CD4-positive, alpha-beta T cell treated with Interleukin-6 for 4 hours (primary cell): ENCODE results near the gene HYAL1.
A peak's percentile ranks its signal among the peaks of the same experiment; 100 is the strongest.
"Not testable (repeated sequence)": the region's sequence is repeated elsewhere in the genome, so short reads cannot be mapped to it uniquely, and the experiment has no call there.

ENCODE experiments used
- DNase-seq: peaks from one replicate; pipeline ENCODE4 v3.0.0-alpha.2; 2020; ENCODE audit warnings: mixed read lengths

Gene HYAL1

GRCh38 chr3:50316657-50317242 lies 13.4 kb upstream of the HYAL1 start:
- DNase-seq = peak; percentile 81

- DNase-seq = no peak
These were observed 11.4 kb upstream of the HYAL1 start for GRCh38 chr3:50314816-50315215.

GRCh38 chr3:50314342-50314741 lies 11.0 kb upstream of the HYAL1 start:
- no peak for DNase-seq

GRCh38 chr3:50312041-50312440 lies 8.7 kb upstream of the HYAL1 start:
- DNase-seq = not testable (repeated sequence)

- DNase-seq = no peak
These were observed 1.2 kb upstream of the HYAL1 start for GRCh38 chr3:50304601-50305000.

GRCh38 chr3:50302095-50303012 lies 1.0 kb downstream of the HYAL1 start:
- DNase-seq = no peak

GRCh38 chr3:50300681-50301254 lies 2.6 kb downstream of the HYAL1 start:
- DNase-seq = no peak

- no peak for DNase-seq
These were observed 3.3 kb downstream of the HYAL1 start for GRCh38 chr3:50299929-50300680.

- DNase-seq = no peak
These were observed 3.8 kb downstream of the HYAL1 start for GRCh38 chr3:50299638-50299928.

GRCh38 chr3:50298836-50299637 lies 4.3 kb downstream of the HYAL1 start, which contains the start of the genes HYAL3 and NAA80:
Gene HYAL3, minus strand, starts transcription at chr3:50299405. Its CDS starts 3,803 bp downstream, at chr3:50295602.
Gene NAA80, minus strand, starts transcription at chr3:50299405. Its CDS starts 1,942 bp downstream, at chr3:50297463.
- peak; percentile 100 for DNase-seq

- no peak for DNase-seq
These were observed 5.3 kb downstream of the HYAL1 start for GRCh38 chr3:50297896-50298725.

- no peak for DNase-seq
These were observed 6.0 kb downstream of the HYAL1 start for GRCh38 chr3:50297384-50297775.

GRCh38 chr3:50296721-50297383 lies 6.5 kb downstream of the HYAL1 start:
- no peak for DNase-seq

GRCh38 chr3:50295553-50296431 lies 7.6 kb downstream of the HYAL1 start:
- DNase-seq = no peak

GRCh38 chr3:50294492-50295403 lies 8.6 kb downstream of the HYAL1 start:
- no peak for DNase-seq

- no peak for DNase-seq
These were observed 9.3 kb downstream of the HYAL1 start for GRCh38 chr3:50294089-50294488.

- DNase-seq = no peak
These were observed 10.1 kb downstream of the HYAL1 start for GRCh38 chr3:50293079-50293801.
